Chondrocyte (in vitro differentiated cells): ENCODE data around the gene MARVELD3. TPM values are rescaled to one million over a fixed set of nuclear protein-coding genes. Genes with fewer than 3 reads are reported as not detected.
A peak's percentile ranks its signal among the peaks of the same experiment; 100 is the strongest.
"Not testable (repeated sequence)": the region's sequence is repeated elsewhere in the genome, so short reads cannot be mapped to it uniquely, and the experiment has no call there.

Experiments used
- DNase-seq: peaks from one replicate; pipeline ENCODE4 v3.0.0; 2021; ENCODE audit warnings: mixed read lengths, low spot score
- H3K27ac Mint-ChIP-seq: one replicate; pipeline ENCODE4 v1.8.0; 2021; ENCODE audit warnings: mild to moderate bottlenecking, moderate library complexity, mixed read lengths; ENCODE audit not compliant: unreplicated experiment
- H3K27me3 Mint-ChIP-seq: 2 replicates; pipeline ENCODE4 v1.8.0; 2021; ENCODE audit warnings: low read depth, mixed read lengths
- H3K36me3 Mint-ChIP-seq: 2 replicates; pipeline ENCODE4 v1.8.0; 2021; ENCODE audit warnings: low read depth, mixed read lengths
- H3K4me1 Mint-ChIP-seq: 2 replicates; pipeline ENCODE4 v1.8.0; 2021; ENCODE audit warnings: low read depth, mild to moderate bottlenecking, mixed read lengths
- H3K4me3 Mint-ChIP-seq: one replicate; pipeline ENCODE4 v1.8.0; 2021; ENCODE audit warnings: mild to moderate bottlenecking, moderate library complexity, mixed read lengths; ENCODE audit not compliant: unreplicated experiment
- H3K9me3 Mint-ChIP-seq: 2 replicates; pipeline ENCODE4 v1.8.0; 2021; ENCODE audit warnings: low read depth, mixed read lengths
- total RNA-seq: library from RNA; stranded (reverse); gene quantifications from 3 replicates; pipeline ENCODE4 v1.2.1, GENCODE V29; 2021
- TF ChIP-seq, protein P1 (sequence below): fragments of 200-600 bp; sonication (generic); IDR thresholded peaks from 2 replicates; pipeline ENCODE4 v1.5.0; 2021; ENCODE audit warnings: antibody characterized with exemption, mild to moderate bottlenecking, moderate library complexity

The MARVELD3 gene
- total RNA-seq, 1 donor from 2014 or later = 2.4 TPM

DNA sequence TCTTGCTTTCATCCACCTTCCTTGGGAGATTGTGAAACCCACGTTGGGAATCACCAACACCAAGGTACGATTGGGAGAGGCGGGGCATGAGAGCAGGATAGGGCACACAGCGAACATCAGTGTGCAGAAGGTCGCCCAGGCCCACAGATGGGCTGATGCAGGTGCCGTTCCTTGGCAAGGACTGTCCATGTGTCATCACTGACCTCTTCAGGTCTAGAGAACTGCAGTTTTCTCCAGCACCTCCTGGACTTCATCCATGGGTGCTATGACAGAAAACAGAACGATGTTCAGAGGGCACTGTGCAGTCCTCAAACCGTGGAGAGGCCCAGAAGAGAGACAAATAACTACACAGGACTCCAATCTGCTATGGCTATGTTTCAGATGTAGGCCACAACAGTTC lies 25.2 kb upstream of the MARVELD3 start:
- Mint-ChIP-seq H3K27ac (no peak overlapping the region), H3K27me3 (peaks cover 13% of the 10 kb centered on the region), H3K4me1 (no peaks in the 10 kb centered on the region)

DNA sequence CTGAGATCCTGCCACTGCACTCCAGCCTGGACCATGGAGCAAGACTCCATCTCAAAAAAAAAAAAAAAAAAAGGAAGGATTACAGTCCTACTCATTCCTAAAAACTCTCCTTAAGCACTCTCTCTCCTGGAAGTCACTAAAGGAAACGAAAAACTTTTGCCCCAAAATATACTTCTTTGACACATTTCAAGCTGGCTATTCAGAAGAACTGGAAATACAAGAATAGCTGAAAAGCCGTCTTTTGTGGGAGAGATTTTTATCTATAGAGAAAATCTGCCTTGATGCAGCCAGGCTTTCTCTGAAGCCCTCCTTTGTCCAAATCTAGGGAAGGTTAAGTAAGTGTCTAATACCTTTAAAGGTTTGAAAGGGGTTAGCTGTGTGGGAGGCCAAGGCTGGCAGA lies 16.9 kb upstream of the MARVELD3 start:
- Mint-ChIP-seq H3K27ac (no peak overlapping the region), H3K4me1 (peaks cover 5% of the 10 kb centered on the region), H3K4me3 (no peak overlapping the region), H3K27me3 (peaks cover 8% of the 10 kb centered on the region), H3K36me3 (no peaks in the 10 kb centered on the region), H3K9me3 (no peaks in the 10 kb centered on the region)
- no peak for DNase-seq
- TF ChIP-seq, protein P1, sequence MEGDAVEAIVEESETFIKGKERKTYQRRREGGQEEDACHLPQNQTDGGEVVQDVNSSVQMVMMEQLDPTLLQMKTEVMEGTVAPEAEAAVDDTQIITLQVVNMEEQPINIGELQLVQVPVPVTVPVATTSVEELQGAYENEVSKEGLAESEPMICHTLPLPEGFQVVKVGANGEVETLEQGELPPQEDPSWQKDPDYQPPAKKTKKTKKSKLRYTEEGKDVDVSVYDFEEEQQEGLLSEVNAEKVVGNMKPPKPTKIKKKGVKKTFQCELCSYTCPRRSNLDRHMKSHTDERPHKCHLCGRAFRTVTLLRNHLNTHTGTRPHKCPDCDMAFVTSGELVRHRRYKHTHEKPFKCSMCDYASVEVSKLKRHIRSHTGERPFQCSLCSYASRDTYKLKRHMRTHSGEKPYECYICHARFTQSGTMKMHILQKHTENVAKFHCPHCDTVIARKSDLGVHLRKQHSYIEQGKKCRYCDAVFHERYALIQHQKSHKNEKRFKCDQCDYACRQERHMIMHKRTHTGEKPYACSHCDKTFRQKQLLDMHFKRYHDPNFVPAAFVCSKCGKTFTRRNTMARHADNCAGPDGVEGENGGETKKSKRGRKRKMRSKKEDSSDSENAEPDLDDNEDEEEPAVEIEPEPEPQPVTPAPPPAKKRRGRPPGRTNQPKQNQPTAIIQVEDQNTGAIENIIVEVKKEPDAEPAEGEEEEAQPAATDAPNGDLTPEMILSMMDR = no peak

More for the DNA sequence above, 25.2 kb upstream of the MARVELD3 start:
- Mint-ChIP-seq H3K9me3 (peaks cover 7% of the 10 kb centered on the region), H3K36me3 (no peaks in the 10 kb centered on the region), H3K4me3 (no peak overlapping the region)
- TF ChIP-seq, protein P1 = no peak
- DNase-seq = no peak

DNA sequence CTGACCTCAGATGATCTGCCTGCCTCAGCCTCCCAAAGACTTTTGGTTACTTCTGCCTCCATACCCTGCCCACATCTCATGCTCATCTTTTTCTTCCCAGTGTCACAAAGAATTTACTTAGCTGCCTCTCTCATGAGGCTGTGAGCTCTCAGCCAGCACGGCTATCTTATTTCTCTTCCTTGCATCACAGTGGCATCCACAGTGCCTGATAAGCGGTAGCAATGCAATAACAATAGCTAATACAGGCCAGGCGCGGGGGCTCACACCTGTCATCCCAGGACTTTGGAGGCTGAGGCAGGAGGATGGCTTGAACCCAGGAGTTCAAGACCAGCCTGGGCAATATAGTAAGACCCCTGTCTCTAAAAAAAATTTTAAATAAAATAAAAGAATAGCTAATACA lies 15.5 kb upstream of the MARVELD3 start:
- peaks cover 5% of the 10 kb centered on the region for H3K4me1 Mint-ChIP-seq
- DNase-seq = no peak
- no peaks in the 10 kb centered on the region for H3K9me3 Mint-ChIP-seq
- H3K27ac Mint-ChIP-seq = no peak overlapping the region
- no peaks in the 10 kb centered on the region for H3K36me3 Mint-ChIP-seq
- TF ChIP-seq, protein P1 = no peak
- H3K27me3 Mint-ChIP-seq = peaks cover 15% of the 10 kb centered on the region
- no peak overlapping the region for H3K4me3 Mint-ChIP-seq

DNA sequence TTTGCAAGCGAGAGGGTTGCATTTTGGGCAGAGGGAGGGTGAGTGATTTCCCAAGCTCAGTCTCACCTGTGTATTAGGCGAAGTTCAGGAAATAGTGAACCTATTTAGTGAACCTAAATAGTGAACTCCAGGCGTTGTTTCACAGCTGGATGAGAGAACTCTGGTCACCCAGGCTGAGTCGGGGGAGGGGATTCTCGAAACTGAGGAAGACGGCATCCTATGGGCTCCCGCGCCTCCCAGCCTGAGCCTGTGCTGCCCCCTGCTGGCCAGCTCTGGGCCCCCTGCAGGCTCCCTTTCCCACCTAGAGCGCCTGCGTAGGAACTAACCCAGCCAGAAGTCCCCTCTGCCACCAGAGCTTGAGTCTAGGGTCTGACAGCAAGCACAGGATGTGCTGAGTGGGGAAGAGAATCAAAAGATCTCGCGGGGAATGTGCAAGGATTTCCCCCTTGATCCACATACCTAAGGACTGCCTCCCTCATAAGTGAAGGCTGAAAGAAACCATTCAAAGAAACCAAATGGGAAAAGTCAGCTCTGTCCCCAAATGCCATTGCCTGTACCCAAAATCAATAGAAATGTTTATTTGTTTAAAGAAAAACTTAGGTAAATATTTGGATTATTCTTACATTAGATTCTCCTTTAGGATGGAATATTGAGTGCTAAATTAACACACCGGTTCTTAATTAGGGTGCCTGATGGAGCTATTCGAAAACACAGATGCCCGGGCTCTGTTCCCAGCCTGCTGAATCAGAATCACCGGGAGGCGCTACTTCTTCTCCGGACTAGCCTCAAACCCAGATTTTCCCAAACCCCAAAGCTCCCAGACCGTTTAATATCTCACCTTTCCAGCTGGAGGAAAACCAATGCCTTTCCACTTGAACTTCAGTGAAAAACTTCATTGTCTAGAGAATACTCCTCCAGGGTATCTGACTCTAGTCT lies 14.8 kb upstream of the MARVELD3 start:
- no peak for DNase-seq
- H3K9me3 Mint-ChIP-seq = no peaks in the 10 kb centered on the region
- TF ChIP-seq, protein P1 = peak; percentile 90
- peaks cover 16% of the 10 kb centered on the region for H3K27me3 Mint-ChIP-seq
- H3K4me1 Mint-ChIP-seq = peaks cover 5% of the 10 kb centered on the region
- no peak overlapping the region for H3K4me3 Mint-ChIP-seq
- no peak overlapping the region for H3K27ac Mint-ChIP-seq
- H3K36me3 Mint-ChIP-seq = no peaks in the 10 kb centered on the region

DNA sequence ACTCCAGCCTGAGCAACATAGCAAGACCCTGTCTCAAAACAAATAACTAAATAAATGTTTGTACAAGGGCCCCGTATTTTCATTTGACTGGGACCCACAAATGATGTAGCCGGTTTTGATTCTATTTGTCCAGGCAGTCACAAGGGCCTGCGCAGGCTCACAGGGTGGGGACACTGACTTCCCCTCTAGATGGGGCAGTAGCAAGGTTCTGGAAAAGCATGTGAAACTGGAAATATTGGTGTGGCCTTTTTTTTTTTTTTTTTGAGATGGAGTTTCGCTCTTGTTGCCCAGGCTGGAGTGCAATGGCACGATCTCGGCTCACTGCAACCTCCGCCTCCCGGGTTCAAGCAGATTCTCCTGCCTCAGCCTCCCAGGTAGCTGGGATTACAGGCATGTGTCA lies 11.0 kb upstream of the MARVELD3 start:
- not testable (repeated sequence) for DNase-seq, H3K4me3 Mint-ChIP-seq, H3K36me3 Mint-ChIP-seq, H3K4me1 Mint-ChIP-seq, H3K9me3 Mint-ChIP-seq, H3K27ac Mint-ChIP-seq
- H3K27me3 Mint-ChIP-seq = peaks cover 20% of the 10 kb centered on the region
